ENCODE data around the gene GNG12.

Gene GNG12

DNA sequence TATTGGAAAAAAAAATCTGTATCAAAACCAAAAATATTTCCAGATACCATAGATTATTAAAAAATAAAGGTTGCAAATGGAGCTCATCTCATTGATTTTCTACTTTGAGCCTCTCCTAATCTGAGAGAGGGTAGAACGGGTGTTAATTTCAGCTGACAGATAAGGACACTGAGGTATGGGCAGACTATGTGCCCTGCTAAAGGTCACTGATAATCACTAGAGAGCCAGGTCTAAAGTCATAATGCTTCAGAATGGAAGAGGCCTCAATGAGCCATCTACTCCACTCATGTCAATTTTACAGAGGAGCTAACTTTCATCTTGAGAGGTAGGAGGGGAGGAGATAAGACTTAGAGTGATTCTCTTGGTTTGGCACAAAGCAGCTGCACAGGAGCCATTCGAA is 21.0 kb downstream of the GNG12 start:
- DNase-seq = no peak

GRCh38 chr1:67811781-67812180 is 21.5 kb downstream of the GNG12 start:
- no peak for DNase-seq

- DNase-seq = no peak
These were observed 23.4 kb downstream of the GNG12 start for GRCh38 chr1:67809887-67810286.

DNA sequence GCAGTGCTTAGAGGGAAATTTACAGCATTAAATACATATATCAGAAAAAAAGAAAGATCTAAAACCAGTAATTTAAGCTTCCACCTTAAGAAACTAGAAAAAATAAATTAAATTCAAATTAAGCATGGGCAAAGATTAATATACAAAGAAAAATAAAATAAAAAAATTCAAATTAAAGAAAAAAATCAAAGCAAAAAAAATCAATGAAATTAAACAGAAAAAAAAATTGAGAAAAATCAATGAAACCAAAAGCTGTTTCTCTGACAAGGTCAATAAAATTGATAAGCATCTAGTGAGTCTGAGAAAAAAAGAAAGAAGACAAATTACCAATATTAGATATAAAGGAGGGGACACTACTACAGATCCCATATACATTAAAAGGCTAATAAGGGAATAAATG is 26.0 kb downstream of the GNG12 start:
- DNase-seq = no peak

DNA sequence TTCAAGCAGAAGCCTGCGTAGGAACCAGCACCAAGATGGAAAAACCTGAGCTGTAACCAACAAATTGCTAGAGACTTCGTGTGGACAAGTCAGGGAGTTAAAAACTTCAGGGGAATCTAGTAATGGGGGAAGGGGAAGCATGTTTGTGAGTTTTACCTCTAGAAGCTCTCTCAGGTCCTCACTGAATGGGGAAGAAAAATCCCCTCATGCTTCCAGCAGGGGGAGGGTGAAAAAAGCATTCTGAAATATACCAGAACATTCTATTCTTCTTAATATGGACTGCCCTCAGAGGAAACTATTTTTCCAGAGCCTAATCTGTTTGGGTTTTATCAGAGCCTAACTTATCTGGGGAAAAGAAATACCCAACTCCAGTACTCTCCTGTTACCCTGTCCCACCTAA is 28.6 kb downstream of the GNG12 start:
- no peak for DNase-seq

DNA sequence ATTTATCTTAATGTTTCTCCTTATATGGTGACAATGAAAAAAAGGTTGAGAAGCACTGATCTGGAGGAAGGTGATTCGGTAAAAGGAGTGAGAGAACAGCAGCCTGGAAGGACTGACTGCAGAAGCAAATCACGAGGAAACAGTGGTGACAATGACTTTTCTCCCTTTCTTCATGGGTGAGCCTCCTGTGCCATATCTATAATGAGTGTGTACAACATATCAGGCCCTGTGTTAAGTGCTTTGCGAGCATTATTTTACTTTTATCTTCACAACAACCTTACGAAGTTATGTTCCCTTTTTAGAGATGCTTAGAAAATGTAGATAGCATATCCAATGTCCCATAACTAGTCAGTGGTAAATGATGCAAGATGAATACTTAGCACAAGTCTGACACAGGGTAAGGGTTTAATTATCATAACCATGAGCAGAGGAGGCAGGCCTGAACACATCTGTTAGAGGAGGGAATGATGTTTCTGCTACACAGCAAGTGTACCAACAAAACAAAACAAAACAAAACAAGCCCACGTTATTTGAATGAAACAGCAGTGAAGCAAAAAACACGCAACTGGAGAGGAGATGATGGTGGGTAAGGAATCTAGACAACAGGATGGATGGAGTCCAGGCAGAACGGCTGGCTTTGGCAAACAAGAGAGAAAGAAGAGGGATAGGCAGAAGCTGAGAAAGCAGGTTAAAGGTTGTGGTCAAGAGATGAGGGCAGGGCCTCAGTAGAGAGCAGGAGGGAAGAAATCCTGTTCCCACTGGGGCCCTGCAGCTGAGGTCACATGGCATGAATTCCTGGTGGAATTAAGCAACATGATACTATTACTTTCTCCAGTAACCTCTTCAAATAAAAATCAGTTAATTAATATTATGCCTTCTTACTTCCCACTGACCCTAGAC is 29.6 kb downstream of the GNG12 start:
- DNase-seq = no peak

- no peak for DNase-seq
These were observed 30.7 kb downstream of the GNG12 start for GRCh38 chr1:67802565-67802964.

DNA sequence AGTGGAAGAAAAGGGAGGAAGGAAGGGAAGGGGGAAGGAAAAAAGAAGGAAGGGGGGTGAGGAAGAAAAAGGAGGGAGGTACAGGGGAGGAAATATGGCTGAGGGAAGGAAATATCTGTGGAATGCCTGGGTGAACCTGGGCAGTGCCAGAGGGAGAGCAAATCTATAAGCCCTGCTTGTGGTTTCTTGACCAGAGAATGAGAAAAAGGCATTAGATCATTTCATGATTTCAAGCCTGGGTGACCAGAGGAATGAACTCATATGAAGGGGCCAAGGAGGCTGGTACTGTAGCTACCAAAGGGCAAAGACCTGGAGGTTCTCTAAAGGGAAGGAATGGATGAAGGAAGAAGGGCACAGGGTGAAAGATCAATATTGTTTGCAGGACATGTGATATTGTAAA is 31.4 kb downstream of the GNG12 start:
- no peak for DNase-seq

- peak; percentile 51 to 85 for DNase-seq
These were observed 37.9 kb downstream of the GNG12 start for GRCh38 chr1:67795179-67795912.

DNA sequence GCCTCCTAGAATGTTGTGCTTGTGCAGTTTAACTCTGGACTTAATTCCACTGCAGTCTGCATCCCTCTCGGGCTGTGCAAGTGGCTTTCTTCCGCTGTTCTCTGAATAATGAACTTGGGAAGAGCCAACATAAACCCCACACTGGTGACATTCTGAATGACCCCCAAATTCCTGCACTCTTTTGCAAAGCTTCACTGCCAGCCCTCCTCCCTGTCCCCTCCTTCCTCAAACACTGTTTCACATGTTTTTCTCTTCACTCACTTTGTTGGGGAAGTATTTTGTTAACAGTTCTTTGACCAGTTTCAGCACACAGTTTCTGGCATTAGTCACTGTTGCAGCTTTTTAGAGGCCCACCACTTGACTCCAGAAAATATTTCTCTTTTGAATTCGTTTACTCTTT is 39.7 kb downstream of the GNG12 start:
- no peak for DNase-seq

DNA sequence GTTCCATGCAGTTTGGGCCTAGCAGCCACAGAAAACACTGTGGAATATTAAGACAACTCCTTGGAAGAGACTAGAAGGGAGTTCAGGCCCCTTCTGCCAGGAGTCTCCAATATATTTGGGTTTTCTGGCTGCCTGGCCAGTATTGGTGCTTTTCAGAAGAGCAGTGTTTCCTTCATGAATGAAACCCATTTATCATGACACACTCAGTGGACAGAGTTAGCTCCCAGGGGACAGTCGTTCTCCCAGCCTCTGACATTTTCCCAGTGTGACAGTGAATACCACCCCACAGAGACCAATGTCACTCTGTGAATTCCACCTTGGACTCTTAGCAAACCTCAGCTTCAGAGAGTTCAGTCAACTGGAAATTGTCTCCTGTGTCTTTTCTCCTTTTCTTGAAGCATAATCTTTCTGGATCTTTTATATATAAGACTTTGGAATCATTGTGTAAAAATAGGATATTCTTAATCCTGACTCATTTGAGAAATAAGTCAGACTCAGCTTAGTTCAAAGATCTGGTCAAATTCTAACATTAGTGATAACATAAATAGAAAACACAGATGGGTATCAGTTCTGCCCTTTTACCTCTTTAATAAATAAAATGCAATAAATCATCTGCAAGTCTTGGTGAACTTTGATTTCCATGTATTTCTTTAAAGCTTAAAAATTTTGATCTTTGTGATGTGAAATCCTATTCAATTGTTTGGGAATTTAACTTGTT is 40.4 kb downstream of the GNG12 start:
- DNase-seq = no peak

DNA sequence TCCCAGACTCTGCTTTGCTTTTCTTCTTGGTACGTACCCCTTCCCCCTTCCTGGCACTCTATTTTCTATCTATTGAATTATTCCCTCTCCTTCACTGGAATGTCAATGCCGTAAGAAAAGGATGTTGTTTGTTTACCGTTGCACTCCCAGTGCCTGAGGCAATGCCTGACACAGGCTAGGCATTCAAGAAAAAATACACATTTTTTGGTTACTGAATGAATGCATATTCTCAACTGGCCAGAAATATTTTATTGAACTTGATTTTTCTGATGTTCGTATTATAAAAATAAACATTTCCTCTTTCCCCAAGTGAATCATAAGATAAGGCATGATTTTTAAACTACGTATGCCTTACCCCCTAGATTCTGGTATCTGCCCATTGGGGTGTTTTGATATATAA is 41.2 kb downstream of the GNG12 start:
- no peak for DNase-seq

DNA sequence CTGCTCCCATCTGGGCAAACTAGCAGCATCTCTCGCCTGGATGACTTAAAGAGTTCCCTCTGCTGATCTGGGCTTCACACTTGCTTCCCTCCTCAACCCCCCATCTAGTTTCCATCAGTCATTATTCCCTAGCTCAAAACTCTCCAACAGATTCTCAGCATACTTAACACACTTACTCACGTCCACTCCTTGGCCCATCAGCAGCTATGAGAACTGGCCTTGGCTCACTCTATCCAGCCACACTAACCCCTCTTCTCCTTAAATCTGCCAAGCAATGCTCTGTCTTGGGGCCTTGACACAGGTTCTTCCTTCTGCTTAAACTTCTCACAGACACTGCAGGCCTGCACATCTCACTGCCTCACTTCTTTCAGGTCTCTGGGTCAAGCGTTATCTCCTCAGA is 41.6 kb downstream of the GNG12 start:
- DNase-seq = peak; percentile 17 to 67

- DNase-seq = no peak
These were observed 42.0 kb downstream of the GNG12 start for GRCh38 chr1:67791261-67791660.

DNA sequence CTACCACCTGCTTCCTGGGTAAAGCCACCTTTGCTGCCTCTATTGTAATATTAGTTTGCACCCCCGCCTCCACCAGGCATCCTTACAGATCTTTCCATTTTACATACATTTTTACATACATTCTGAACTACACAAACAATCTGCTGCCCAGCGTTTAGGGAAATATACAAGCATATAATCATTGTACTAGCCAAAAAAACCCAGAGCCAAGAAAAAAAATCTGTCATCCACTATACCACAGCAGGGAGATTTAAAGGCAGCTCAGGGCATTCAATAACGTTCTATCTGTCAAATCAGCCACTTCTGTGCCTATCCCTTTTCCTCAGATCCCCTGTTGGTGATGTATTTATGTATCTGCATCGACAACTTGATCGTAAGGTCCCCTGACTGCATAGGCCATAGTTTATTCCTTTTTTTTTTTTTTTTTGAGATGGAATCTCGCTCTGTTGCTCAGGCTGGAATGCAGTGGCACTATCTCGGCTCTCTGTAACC is 43.0 kb downstream of the GNG12 start:
- DNase-seq = no peak

- no peak for DNase-seq
These were observed 43.7 kb downstream of the GNG12 start for GRCh38 chr1:67789551-67789950.

GRCh38 chr1:67788904-67789303 is 44.4 kb downstream of the GNG12 start:
- no peak for DNase-seq

DNA sequence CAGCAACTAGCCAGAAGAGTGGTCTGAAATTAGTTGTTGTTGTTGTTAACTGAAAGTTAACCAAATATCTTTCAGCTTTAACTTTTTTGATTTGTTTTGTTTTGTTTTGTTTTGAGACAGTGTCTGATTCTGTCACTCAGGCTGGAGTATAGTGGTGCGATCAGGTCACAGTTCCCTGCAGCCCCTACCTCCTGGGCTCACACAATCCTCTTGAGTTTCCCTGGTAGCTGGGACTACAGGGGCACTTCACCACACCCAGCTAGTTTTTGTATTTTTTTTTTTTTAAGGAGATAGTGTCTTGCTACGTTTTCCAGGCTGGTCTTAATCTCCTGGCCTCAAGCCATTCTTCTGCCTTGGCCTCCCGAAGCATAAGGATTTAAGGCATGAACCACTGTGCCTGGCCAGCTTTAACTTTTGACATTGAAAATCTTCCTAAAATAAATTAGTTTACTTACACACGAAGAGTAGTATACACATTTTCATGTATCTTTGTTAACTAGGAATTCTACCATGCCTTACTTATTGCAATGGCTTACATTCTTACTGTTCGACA is 45.0 kb downstream of the GNG12 start:
- no peak for DNase-seq

GRCh38 chr1:67787746-67788145 is 45.5 kb downstream of the GNG12 start:
- DNase-seq = no peak

- no peak for DNase-seq
These were observed 47.2 kb downstream of the GNG12 start for GRCh38 chr1:67785847-67786753.

GRCh38 chr1:67784545-67785186 is 48.6 kb downstream of the GNG12 start:
- no peak for DNase-seq

- no peak for DNase-seq
These were observed 52.6 kb downstream of the GNG12 start for GRCh38 chr1:67780637-67781036.
